ENCODE measurements around the gene DPH1.

- TF ChIP-seq CTCF (conservative IDR thresholded peaks at IDR 0.05 in 1 of 2, IDR thresholded peaks at IDR 0.05 in 1 of 2; ENCODE audit: low read depth in 1 of 2, low read length in 2 of 2): no peak
- no peak for TF ChIP-seq EZH2 (IDR thresholded peaks at IDR 0.05; ENCODE audit: low read length, missing control alignments)
These were observed 21.4 kb upstream of the DPH1 start for GRCh38 chr17:2008332-2009126.

Measured in fibroblast of lung (primary cell).